Measurements from ENCODE around the gene KANSL3. TPM values are rescaled to one million over a fixed set of nuclear protein-coding genes. Genes with fewer than 3 reads are reported as not detected.
"Not testable (repeated sequence)": the region's sequence is repeated elsewhere in the genome, so short reads cannot be mapped to it uniquely, and the experiment has no call there.

The KANSL3 gene
- total RNA-seq, 1 donor from 2014 or later = 23.5 TPM

DNA sequence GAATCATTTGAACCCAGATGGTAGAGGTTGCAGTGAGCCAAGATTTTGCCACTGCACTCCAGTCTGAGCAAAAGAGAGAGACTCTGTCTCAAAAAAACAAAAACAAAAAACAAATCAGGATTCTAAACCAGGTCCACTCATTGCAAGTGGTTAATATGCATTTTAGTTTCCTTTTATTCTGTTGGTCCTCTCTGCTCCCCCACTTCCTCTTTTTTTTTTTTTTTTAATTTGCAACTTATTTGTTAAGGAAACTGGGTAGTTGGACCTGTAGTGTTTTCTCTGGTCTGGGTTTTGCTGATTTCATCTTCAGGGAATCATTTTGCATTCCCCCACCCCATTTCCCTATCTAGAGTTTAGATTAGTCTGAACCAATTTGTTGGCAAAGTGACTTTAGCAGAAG lies 18.4 kb upstream of the KANSL3 start:
- H3K27me3 ChIP-seq (ENCODE audit: control insufficient read depth in 3 of 3, insufficient read depth in 3 of 3, low read length in 3 of 3) = no peaks in the 10 kb centered on the region
- H3K9ac ChIP-seq (ENCODE audit: low read depth in 1 of 3, low read length in 3 of 3) = no peak overlapping the region
- H3K36me3 ChIP-seq (ENCODE audit: control insufficient read depth in 3 of 3, insufficient read depth in 3 of 3, low read length in 3 of 3) = no peaks in the 10 kb centered on the region
- no peak overlapping the region for H3K27ac ChIP-seq (ENCODE audit: low read depth, low read length)
- H3K9me3 ChIP-seq (ENCODE audit: control insufficient read depth in 3 of 3, low read length in 3 of 3) = no peaks in the 10 kb centered on the region
- H3K4me1 ChIP-seq (ENCODE audit: control insufficient read depth in 3 of 3, insufficient read depth in 3 of 3, low read length in 3 of 3) = no peaks in the 10 kb centered on the region
- H3K4me3 ChIP-seq (ENCODE audit: low read length in 3 of 3) = no peak overlapping the region

DNA sequence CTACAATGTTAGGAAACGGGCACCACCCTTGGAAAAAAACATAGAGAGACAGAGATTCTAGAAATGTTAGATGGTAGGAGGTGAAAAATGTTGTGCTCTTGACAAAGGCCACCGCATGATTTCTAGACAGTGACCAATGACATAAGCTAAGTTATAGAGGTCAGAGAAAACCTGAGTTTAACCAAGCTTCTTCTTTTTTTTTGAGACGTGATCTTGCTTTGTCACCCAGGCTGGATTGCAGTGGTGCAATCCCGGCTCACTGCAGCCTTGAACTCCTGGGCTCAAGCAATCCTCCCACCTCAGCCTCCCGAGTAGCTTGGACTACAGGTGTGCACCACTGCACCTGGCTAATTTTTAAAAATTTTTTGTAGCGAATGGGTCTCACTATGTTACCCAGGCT lies 17.4 kb upstream of the KANSL3 start:
- Histone ChIP-seq H3K4me3 (ENCODE audit: low read length in 3 of 3) (no peak overlapping the region), H3K9me3 (ENCODE audit: control insufficient read depth in 3 of 3, low read length in 3 of 3) (no peaks in the 10 kb centered on the region), H3K27ac (ENCODE audit: low read depth, low read length) (no peak overlapping the region), H3K27me3 (ENCODE audit: control insufficient read depth in 3 of 3, insufficient read depth in 3 of 3, low read length in 3 of 3) (no peaks in the 10 kb centered on the region), H3K9ac (ENCODE audit: low read depth in 1 of 3, low read length in 3 of 3) (no peak overlapping the region), H3K36me3 (ENCODE audit: control insufficient read depth in 3 of 3, insufficient read depth in 3 of 3, low read length in 3 of 3) (no peaks in the 10 kb centered on the region), H3K4me1 (ENCODE audit: control insufficient read depth in 3 of 3, insufficient read depth in 3 of 3, low read length in 3 of 3) (no peaks in the 10 kb centered on the region)

- H3K27me3 ChIP-seq (ENCODE audit: control insufficient read depth in 3 of 3, insufficient read depth in 3 of 3, low read length in 3 of 3); H3K36me3 ChIP-seq (ENCODE audit: control insufficient read depth in 3 of 3, insufficient read depth in 3 of 3, low read length in 3 of 3); H3K27ac ChIP-seq (ENCODE audit: low read depth, low read length); H3K4me3 ChIP-seq (ENCODE audit: low read length in 3 of 3); H3K9ac ChIP-seq (ENCODE audit: low read depth in 1 of 3, low read length in 3 of 3); H3K9me3 ChIP-seq (ENCODE audit: control insufficient read depth in 3 of 3, low read length in 3 of 3); H3K4me1 ChIP-seq (ENCODE audit: control insufficient read depth in 3 of 3, insufficient read depth in 3 of 3, low read length in 3 of 3): not testable (repeated sequence)
Observed at GRCh38 chr2:96654791-96655190, 16.7 kb upstream of the KANSL3 start.

DNA sequence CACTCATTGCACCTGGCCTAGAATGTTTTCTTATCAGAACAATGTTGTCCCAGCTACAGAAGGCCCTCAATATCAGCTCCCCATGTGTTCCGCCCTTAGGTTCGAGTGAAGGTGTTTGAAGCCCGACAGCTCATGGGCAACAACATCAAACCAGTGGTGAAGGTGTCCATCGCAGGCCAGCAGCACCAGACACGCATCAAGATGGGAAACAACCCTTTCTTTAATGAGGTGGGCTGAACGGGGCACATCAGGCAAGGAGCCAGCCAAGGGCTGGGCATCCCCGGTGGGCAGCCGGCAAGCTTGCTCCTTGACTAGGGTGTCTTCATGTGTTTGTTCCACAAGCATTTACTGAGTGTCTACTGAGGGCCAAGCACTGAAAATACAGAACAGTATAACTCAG lies 13.7 kb upstream of the KANSL3 start:
- Histone ChIP-seq H3K27ac (ENCODE audit: low read depth, low read length) (no peak overlapping the region), H3K9me3 (ENCODE audit: control insufficient read depth in 3 of 3, low read length in 3 of 3) (no peaks in the 10 kb centered on the region), H3K9ac (ENCODE audit: low read depth in 1 of 3, low read length in 3 of 3) (no peak overlapping the region), H3K4me1 (ENCODE audit: control insufficient read depth in 3 of 3, insufficient read depth in 3 of 3, low read length in 3 of 3) (no peaks in the 10 kb centered on the region), H3K4me3 (ENCODE audit: low read length in 3 of 3) (no peak overlapping the region), H3K27me3 (ENCODE audit: control insufficient read depth in 3 of 3, insufficient read depth in 3 of 3, low read length in 3 of 3) (no peaks in the 10 kb centered on the region), H3K36me3 (ENCODE audit: control insufficient read depth in 3 of 3, insufficient read depth in 3 of 3, low read length in 3 of 3) (no peaks in the 10 kb centered on the region)

DNA sequence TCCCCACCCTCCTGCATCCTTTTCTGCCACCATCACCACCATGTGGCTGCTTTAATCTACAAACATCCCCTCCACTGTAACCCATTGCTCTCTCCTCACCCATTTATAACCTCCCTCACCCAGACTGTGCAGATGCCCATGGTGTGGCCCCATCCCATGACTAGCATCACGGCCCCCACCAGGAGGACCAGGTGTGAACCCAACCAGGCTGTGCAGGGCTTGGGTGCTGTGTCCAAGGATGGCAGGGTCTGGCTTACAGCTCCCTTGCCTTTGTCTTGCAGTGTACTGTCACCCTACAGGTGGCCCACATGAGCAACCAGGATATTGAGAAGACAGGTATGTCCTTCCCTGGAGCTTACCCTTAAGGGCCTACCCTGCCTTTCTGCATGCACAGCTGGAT lies 11.2 kb upstream of the KANSL3 start:
- no peak overlapping the region for H3K27ac ChIP-seq (ENCODE audit: low read depth, low read length)
- H3K4me1 ChIP-seq (ENCODE audit: control insufficient read depth in 3 of 3, insufficient read depth in 3 of 3, low read length in 3 of 3) = no peaks in the 10 kb centered on the region
- H3K9me3 ChIP-seq (ENCODE audit: control insufficient read depth in 3 of 3, low read length in 3 of 3) = no peaks in the 10 kb centered on the region

DNA sequence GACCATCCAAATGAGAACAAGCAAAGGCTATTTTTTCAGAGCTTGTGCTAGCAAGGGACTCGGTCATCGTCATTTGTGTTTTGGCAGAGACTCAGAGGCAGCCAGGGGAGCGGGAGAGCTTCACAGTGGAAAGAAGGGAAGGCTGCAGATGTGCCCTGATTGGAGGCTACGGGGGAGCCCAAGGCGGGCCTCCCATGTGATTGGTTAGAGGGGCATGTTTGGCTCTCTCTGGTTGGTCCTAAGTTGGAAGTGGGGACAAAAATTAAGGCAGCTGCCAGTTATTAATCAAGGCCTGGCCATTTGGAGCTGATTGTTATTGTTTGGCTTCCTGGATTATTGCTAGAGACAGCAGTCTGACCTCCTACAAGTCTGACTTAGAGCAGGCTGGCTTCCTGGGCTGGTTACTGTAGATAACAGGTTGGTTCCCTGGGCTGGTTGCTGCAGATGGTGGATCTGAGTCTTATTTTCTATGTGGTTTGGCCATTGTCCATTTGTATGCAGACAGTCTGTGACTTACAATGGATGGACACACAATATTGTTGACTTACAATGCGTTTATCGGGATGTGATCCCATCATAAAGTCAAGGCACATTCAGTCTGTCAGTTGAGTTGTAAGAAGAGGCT lies 10.3 kb upstream of the KANSL3 start:
- no peaks in the 10 kb centered on the region for H3K36me3 ChIP-seq (ENCODE audit: control insufficient read depth in 3 of 3, insufficient read depth in 3 of 3, low read length in 3 of 3)
- H3K27ac ChIP-seq (ENCODE audit: low read depth, low read length) = no peak overlapping the region
- H3K4me3 ChIP-seq (ENCODE audit: low read length in 3 of 3) = no peak overlapping the region
- H3K4me1 ChIP-seq (ENCODE audit: control insufficient read depth in 3 of 3, insufficient read depth in 3 of 3, low read length in 3 of 3) = no peaks in the 10 kb centered on the region
- H3K9ac ChIP-seq (ENCODE audit: low read depth in 1 of 3, low read length in 3 of 3) = no peak overlapping the region
- H3K9me3 ChIP-seq (ENCODE audit: control insufficient read depth in 3 of 3, low read length in 3 of 3) = no peaks in the 10 kb centered on the region
- H3K27me3 ChIP-seq (ENCODE audit: control insufficient read depth in 3 of 3, insufficient read depth in 3 of 3, low read length in 3 of 3) = no peaks in the 10 kb centered on the region

More for the DNA sequence above, 11.2 kb upstream of the KANSL3 start:
- Histone ChIP-seq H3K9ac (ENCODE audit: low read depth in 1 of 3, low read length in 3 of 3) (no peak overlapping the region), H3K4me3 (ENCODE audit: low read length in 3 of 3) (no peak overlapping the region), H3K27me3 (ENCODE audit: control insufficient read depth in 3 of 3, insufficient read depth in 3 of 3, low read length in 3 of 3) (no peaks in the 10 kb centered on the region), H3K36me3 (ENCODE audit: control insufficient read depth in 3 of 3, insufficient read depth in 3 of 3, low read length in 3 of 3) (no peaks in the 10 kb centered on the region)

- Histone ChIP-seq H3K36me3 (ENCODE audit: control insufficient read depth in 3 of 3, insufficient read depth in 3 of 3, low read length in 3 of 3) (no peaks in the 10 kb centered on the region), H3K9me3 (ENCODE audit: control insufficient read depth in 3 of 3, low read length in 3 of 3) (no peaks in the 10 kb centered on the region), H3K9ac (ENCODE audit: low read depth in 1 of 3, low read length in 3 of 3) (no peak overlapping the region), H3K4me1 (ENCODE audit: control insufficient read depth in 3 of 3, insufficient read depth in 3 of 3, low read length in 3 of 3) (no peaks in the 10 kb centered on the region), H3K27ac (ENCODE audit: low read depth, low read length) (no peak overlapping the region), H3K27me3 (ENCODE audit: control insufficient read depth in 3 of 3, insufficient read depth in 3 of 3, low read length in 3 of 3) (no peaks in the 10 kb centered on the region), H3K4me3 (ENCODE audit: low read length in 3 of 3) (no peak overlapping the region)
Observed at GRCh38 chr2:96647681-96648080, 9.6 kb upstream of the KANSL3 start.

DNA sequence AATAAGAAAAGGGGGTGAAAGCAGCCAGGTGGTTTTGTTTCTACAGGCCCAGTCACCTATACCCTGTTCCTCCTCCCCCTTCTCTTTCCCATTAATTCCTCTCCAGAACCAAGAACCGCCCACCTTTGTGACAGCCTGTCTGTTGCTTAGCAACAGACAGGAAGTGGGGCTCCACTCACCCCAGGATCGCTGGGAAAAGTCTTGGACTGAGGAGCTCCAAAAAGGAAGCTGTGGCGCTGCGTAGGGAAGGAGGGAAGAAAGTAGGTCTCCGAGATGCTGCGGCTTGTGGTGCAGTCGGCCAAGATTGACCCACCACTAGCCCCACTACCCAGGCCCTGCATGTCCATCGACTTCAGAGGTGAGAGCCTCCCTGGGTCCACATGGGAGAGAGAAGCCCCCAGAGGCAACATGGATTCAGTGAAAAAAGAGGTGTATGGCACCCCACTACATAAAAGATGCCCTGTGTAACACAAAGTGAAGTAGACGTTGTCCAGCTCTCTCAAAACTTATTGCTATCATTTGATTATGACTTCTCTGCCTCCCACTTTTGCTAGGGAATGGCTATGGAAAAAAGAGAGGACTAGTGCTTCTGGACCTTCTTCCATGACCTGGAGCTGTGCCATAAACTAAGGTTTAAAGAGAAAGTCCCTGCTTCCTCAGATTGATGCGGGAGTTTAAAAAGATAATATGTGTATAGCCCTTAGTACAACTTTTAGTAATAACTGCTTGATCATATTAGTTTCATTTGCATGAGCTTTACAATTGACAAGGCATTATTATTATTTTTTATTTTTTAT lies 4.7 kb upstream of the KANSL3 start, which contains the start of gene FER1L5:
Gene FER1L5 (plus strand): TSS at position 201 of the 797 bp plus-strand sequence. CDS start 73 bp downstream, at position 274.
- H3K27ac ChIP-seq (ENCODE audit: low read depth, low read length) = no peak within 1 kb of the TSS
- H3K4me3 ChIP-seq (ENCODE audit: low read length in 3 of 3) = no peak within 1 kb of the TSS
- H3K9me3 ChIP-seq (ENCODE audit: control insufficient read depth in 3 of 3, low read length in 3 of 3) = no peaks in the 10 kb centered on the region
- no peak within 1 kb of the TSS for H3K9ac ChIP-seq (ENCODE audit: low read depth in 1 of 3, low read length in 3 of 3)
- H3K4me1 ChIP-seq (ENCODE audit: control insufficient read depth in 3 of 3, insufficient read depth in 3 of 3, low read length in 3 of 3) = peaks cover 5% of the 10 kb centered on the region in 3 donors
- no peaks in the 10 kb centered on the region for H3K36me3 ChIP-seq (ENCODE audit: control insufficient read depth in 3 of 3, insufficient read depth in 3 of 3, low read length in 3 of 3)
- H3K27me3 ChIP-seq (ENCODE audit: control insufficient read depth in 3 of 3, insufficient read depth in 3 of 3, low read length in 3 of 3) = no peaks in the 10 kb centered on the region

- Histone ChIP-seq H3K27ac (ENCODE audit: low read depth, low read length) (peak overlapping the region; percentile 99), H3K9me3 (ENCODE audit: control insufficient read depth in 3 of 3, low read length in 3 of 3) (no peaks in the 10 kb centered on the region), H3K36me3 (ENCODE audit: control insufficient read depth in 3 of 3, insufficient read depth in 3 of 3, low read length in 3 of 3) (peaks cover 4 to 12% (median 4%) of the 10 kb centered on the region in 3 donors), H3K9ac (ENCODE audit: low read depth in 1 of 3, low read length in 3 of 3) (peak overlapping the region; percentile 95 to 97 (median 95)), H3K4me3 (ENCODE audit: low read length in 3 of 3) (peak overlapping the region; percentile 81 to 92 (median 91)), H3K4me1 (ENCODE audit: control insufficient read depth in 3 of 3, insufficient read depth in 3 of 3, low read length in 3 of 3) (peaks cover 23 to 34% (median 31%) of the 10 kb centered on the region in 3 donors), H3K27me3 (ENCODE audit: control insufficient read depth in 3 of 3, insufficient read depth in 3 of 3, low read length in 3 of 3) (no peaks in the 10 kb centered on the region)
Observed at GRCh38 chr2:96637385-96638143, 548 bp downstream of the KANSL3 start.

Measured in skeletal muscle tissue (tissue), 4 donors.